DOHH2 (cell line): Measurements from ENCODE around the gene SIX3.

Experiments used
- H3F3A ChIP-seq: fragments of 200-600 bp; sonication (generic), shearing (Covaris generic); 2 replicates; pipeline ENCODE4 v1.6.0; 2016; ENCODE audit warnings: antibody characterized with exemption, mild to moderate bottlenecking; ENCODE audit not compliant: control insufficient read depth, insufficient read depth
- H3K27ac ChIP-seq: fragments of 200-600 bp; sonication (generic); 2 replicates; pipeline ENCODE4 v1.5.1; 2014; ENCODE audit warnings: low read depth, mild to moderate bottlenecking, low read length, moderate library complexity
- H3K27me3 ChIP-seq: fragments of 200-600 bp; sonication (generic); 2 replicates; pipeline ENCODE4 v1.6.1; 2014; ENCODE audit warnings: mild to moderate bottlenecking, low read length, mixed read lengths; ENCODE audit not compliant: control insufficient read depth
- H3K36me3 ChIP-seq: fragments of 200-600 bp; sonication (generic); 2 replicates; pipeline ENCODE4 v1.6.1; 2014; ENCODE audit warnings: mild to moderate bottlenecking, low read length, moderate library complexity, mixed read lengths; ENCODE audit not compliant: control insufficient read depth
- H3K4me1 ChIP-seq: fragments of 200-600 bp; sonication (generic); 2 replicates; pipeline ENCODE4 v1.6.1; 2014; ENCODE audit warnings: mild to moderate bottlenecking, low read length, mixed read lengths; ENCODE audit not compliant: control insufficient read depth
- H3K4me2 ChIP-seq: fragments of 200-600 bp; sonication (generic); 2 replicates; pipeline ENCODE4 v1.6.0; 2014; ENCODE audit warnings: mild to moderate bottlenecking, low read length, moderate library complexity
- H3K4me3 ChIP-seq: fragments of 200-600 bp; sonication (generic); 2 replicates; pipeline ENCODE4 v1.5.1; 2014; ENCODE audit warnings: mild to moderate bottlenecking, low read length, mixed read lengths
- H3K79me2 ChIP-seq: fragments of 200-600 bp; sonication (generic); 2 replicates; pipeline ENCODE4 v1.6.1; 2014; ENCODE audit warnings: mild to moderate bottlenecking, low read length, mixed read lengths; ENCODE audit not compliant: control insufficient read depth
- H3K9me2 ChIP-seq: fragments of 200-600 bp; sonication (generic); replicated peaks from 2 replicates; pipeline ENCODE4 v1.6.1; 2014; ENCODE audit warnings: mild to moderate bottlenecking, low read length, mixed read lengths; ENCODE audit not compliant: control insufficient read depth
- H3K9me3 ChIP-seq: fragments of 200-600 bp; sonication (generic); 2 replicates; pipeline ENCODE4 v1.6.1; 2014; ENCODE audit warnings: antibody characterized with exemption, low read length, mixed read lengths; ENCODE audit not compliant: control insufficient read depth, insufficient read depth
- H4K20me1 ChIP-seq: fragments of 200-600 bp; sonication (generic); 2 replicates; pipeline ENCODE4 v1.6.0; 2014; ENCODE audit warnings: low read depth, mild to moderate bottlenecking, antibody characterized with exemption, low read length, moderate library complexity; ENCODE audit not compliant: control insufficient read depth, insufficient read depth
- EZH2phosphoT487 ChIP-seq: fragments of 200-600 bp; sonication (generic); IDR thresholded peaks from 2 replicates; pipeline ENCODE4 v1.6.1; 2017; ENCODE audit warnings: borderline replicate concordance, mild to moderate bottlenecking, antibody characterized with exemption, low read length, moderate library complexity, mixed read lengths
- TF ChIP-seq, protein P1 (sequence below): fragments of 200-600 bp; sonication (generic); IDR thresholded peaks from one replicate; pipeline ENCODE4 v1.5.1; 2014; ENCODE audit warnings: antibody characterized with exemption, mild to moderate bottlenecking, low read depth, low read length; ENCODE audit not compliant: poor library complexity, severe bottlenecking

The SIX3 gene

DNA sequence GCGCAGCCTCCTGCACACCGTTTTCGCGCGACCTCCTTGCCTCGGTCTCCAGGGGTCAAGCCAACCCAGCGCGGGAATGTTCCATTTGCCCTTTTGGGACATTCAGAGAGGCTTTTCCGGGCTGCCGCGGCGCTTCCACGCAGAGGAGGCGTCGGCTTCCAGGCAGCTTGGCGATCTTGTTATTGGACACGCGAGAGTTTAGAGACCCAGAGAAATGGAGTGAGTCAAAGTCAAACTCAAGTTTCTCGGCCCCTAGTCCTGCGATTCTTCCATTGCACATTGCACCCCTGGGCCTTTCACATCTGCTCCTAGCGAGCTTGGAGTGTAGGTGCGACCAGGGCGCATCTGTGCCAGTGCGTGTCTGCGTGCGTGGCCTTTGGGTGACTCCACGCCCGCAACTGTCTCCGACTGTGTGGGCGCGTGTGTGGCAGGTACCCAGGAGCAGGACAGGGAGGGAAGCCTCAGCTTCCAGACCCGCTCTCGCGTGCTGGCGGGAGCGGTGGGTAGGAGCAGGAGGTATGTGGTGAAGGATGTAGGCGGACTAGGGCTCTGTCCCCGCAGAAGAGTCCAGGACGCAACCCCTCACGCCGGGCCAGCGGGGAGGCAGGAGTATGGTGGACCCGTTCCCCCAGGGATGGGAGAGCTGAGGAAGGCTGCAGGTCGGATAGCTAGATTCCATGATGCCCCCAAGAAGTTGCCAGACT lies 13.5 kb downstream of the SIX3 start:
- Histone ChIP-seq H3K4me3 (peak overlapping the region; percentile 38; the same call in 1 of the 2 replicates), H3K9me3 (no peaks in the 10 kb centered on the region), H4K20me1 (no peaks in the 10 kb centered on the region), H3K27me3 (peaks cover 38% of the 10 kb centered on the region), H3K9me2 (no peaks in the 10 kb centered on the region), H3K27ac (no peak overlapping the region), H3K79me2 (no peaks in the 10 kb centered on the region), H3K4me2 (peak overlapping the region; percentile 46), H3K36me3 (no peaks in the 10 kb centered on the region), H3K4me1 (peaks cover 8% of the 10 kb centered on the region; the same call in 1 of the 2 replicates), H3F3A (no peaks in the 10 kb centered on the region)
- TF ChIP-seq, protein P1, sequence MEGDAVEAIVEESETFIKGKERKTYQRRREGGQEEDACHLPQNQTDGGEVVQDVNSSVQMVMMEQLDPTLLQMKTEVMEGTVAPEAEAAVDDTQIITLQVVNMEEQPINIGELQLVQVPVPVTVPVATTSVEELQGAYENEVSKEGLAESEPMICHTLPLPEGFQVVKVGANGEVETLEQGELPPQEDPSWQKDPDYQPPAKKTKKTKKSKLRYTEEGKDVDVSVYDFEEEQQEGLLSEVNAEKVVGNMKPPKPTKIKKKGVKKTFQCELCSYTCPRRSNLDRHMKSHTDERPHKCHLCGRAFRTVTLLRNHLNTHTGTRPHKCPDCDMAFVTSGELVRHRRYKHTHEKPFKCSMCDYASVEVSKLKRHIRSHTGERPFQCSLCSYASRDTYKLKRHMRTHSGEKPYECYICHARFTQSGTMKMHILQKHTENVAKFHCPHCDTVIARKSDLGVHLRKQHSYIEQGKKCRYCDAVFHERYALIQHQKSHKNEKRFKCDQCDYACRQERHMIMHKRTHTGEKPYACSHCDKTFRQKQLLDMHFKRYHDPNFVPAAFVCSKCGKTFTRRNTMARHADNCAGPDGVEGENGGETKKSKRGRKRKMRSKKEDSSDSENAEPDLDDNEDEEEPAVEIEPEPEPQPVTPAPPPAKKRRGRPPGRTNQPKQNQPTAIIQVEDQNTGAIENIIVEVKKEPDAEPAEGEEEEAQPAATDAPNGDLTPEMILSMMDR = no peak
- no peak; the same call in 1 of the 2 replicates for TF ChIP-seq EZH2phosphoT487

DNA sequence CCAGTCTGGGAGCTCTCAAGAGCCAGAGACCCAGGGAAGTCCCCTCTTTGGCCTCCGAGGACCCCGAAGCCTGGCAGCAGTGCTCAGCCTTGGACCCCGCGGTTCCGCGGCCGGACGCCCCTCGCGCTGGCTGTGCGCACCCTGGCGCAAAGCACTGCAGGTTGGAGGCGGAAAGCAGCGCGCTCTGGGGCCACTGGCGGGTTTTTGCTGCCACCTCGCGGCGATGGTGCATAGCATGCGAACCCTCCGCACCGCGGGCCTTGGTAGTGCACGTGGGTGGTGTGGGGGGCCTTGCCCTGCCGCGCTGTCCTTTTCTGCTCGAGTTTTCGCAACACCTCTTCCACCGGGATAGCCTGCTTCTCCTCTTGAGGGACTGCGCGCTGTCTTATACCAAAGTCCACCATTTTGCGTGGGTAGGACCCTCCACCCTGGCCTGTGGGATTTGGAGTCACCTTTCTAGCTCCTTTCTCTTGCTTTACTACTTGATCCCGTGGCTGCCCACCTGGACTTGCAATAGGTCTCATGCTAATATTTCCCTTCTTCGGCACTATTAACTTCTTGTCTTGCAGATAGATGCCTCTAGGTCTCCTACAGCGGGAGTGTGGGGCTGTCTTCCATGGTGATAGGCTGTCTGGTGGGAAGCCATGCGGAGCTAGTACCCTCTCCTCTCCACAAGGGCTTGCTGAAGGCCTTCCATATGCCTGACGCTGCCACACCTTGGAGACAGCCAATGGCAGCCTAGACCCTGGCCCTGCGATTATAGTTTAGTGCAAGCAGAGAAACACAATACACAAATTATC lies 14.3 kb downstream of the SIX3 start:
- H3K79me2 ChIP-seq = no peaks in the 10 kb centered on the region
- TF ChIP-seq, protein P1 = peak; percentile 88
- no peak for TF ChIP-seq EZH2phosphoT487
- no peaks in the 10 kb centered on the region for H3K9me3 ChIP-seq
- H3K4me1 ChIP-seq = peaks cover 8% of the 10 kb centered on the region; the same call in 1 of the 2 replicates
- H3K4me2 ChIP-seq = peak overlapping the region; percentile 46
- H3K4me3 ChIP-seq = peak overlapping the region; percentile 38; the same call in 1 of the 2 replicates
- H3K27me3 ChIP-seq = peaks cover 35% of the 10 kb centered on the region
- no peaks in the 10 kb centered on the region for H4K20me1 ChIP-seq
- H3K9me2 ChIP-seq = no peaks in the 10 kb centered on the region
- H3K36me3 ChIP-seq = no peaks in the 10 kb centered on the region
- H3K27ac ChIP-seq = no peak overlapping the region
- no peaks in the 10 kb centered on the region for H3F3A ChIP-seq

DNA sequence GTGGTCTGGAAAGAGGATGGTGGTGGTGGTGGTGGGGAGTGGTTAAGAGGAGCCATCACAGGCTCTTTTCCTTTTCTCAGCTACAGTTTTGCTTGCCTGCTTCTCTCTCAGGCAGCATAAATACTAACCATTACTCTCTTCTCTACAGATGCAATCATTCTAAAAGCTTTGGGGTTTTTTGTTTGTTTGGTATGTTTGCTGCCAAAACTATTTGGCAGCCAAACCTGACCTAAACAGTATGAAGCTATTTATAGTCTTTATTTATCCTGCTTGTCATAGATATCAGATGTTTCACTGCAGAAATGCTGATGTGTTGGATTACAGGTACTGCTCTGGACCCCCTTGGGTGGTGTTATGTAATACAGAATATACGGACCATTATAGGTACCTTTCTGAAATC lies 15.3 kb downstream of the SIX3 start:
- H3K9me3 ChIP-seq = no peaks in the 10 kb centered on the region
- no peaks in the 10 kb centered on the region for H4K20me1 ChIP-seq
- H3F3A ChIP-seq = no peaks in the 10 kb centered on the region
- TF ChIP-seq EZH2phosphoT487 = no peak
- TF ChIP-seq, protein P1 = no peak
- H3K79me2 ChIP-seq = no peaks in the 10 kb centered on the region
- H3K4me3 ChIP-seq = no peak overlapping the region
- no peaks in the 10 kb centered on the region for H3K36me3 ChIP-seq
- H3K4me1 ChIP-seq = peaks cover 8% of the 10 kb centered on the region; the same call in 1 of the 2 replicates
- H3K27me3 ChIP-seq = peaks cover 30% of the 10 kb centered on the region
- H3K4me2 ChIP-seq = no peak overlapping the region
- H3K27ac ChIP-seq = no peak overlapping the region
- no peaks in the 10 kb centered on the region for H3K9me2 ChIP-seq
